HepG2 (cell line): ENCODE data around the gene LTK. TPM values are rescaled to one million over a fixed set of nuclear protein-coding genes. Genes with fewer than 3 reads are reported as not detected.
A peak's percentile ranks its signal among the peaks of the same experiment; 100 is the strongest.

ENCODE experiments used
- ATF6 ChIP-seq: sonication (generic); formaldehyde crosslinking; conservative IDR thresholded peaks from 2 replicates; pipeline ENCODE4 v1.4.0; 2020; ENCODE audit warnings: missing genetic modification reagents
- EP300 ChIP-seq, 3 experiments: sonication (generic) in 1 of 3; formaldehyde crosslinking in 1 of 3; IDR thresholded peaks; 2 replicates each; pipeline versions ENCODE4 v1.5.1 to v1.6.1; 2011 to 2020; ENCODE audit warnings: low read depth in 2 of 3, low read length in 2 of 3, borderline replicate concordance in 1 of 3, improper control_type of control experiment in 1 of 3, mild to moderate bottlenecking in 1 of 3, missing genetic modification reagents in 1 of 3, moderate library complexity in 1 of 3
- HMGXB3 ChIP-seq: sonication (generic); formaldehyde crosslinking; IDR thresholded peaks from 2 replicates; pipeline ENCODE4 v1.4.0; 2020; ENCODE audit warnings: missing genetic modification reagents, borderline replicate concordance
- MATR3 ChIP-seq: sonication (generic); formaldehyde crosslinking; IDR thresholded peaks from 2 replicates; pipeline ENCODE4 v1.4.0; 2020; ENCODE audit warnings: missing genetic modification reagents
- MIER2 ChIP-seq: IDR thresholded peaks from 2 replicates; pipeline ENCODE4 v1.6.1; 2016; ENCODE audit warnings: missing biosample characterization, missing genetic modification reagents
- NAIF1 ChIP-seq: sonication (generic); formaldehyde crosslinking; IDR thresholded peaks from 2 replicates; pipeline ENCODE4 v1.5.0; 2020; ENCODE audit warnings: mild to moderate bottlenecking, missing genetic modification reagents, borderline replicate concordance
- PAX8 ChIP-seq: sonication (generic); formaldehyde crosslinking; IDR thresholded peaks from 2 replicates; pipeline ENCODE4 v1.8.0; 2022; ENCODE audit warnings: mild to moderate bottlenecking, missing genetic modification reagents, borderline replicate concordance
- PCBP2 ChIP-seq: fragments of 200-400 bp; formaldehyde crosslinking; optimal IDR thresholded peaks from 2 replicates; pipeline ENCODE3; 2018; ENCODE audit warnings: low read length, low read depth; ENCODE audit not compliant: poor library complexity, severe bottlenecking
- RXRA ChIP-seq: sonication (generic); formaldehyde crosslinking; IDR thresholded peaks from 2 replicates; pipeline ENCODE4 v1.5.1; 2020; ENCODE audit warnings: missing genetic modification reagents
- ZBTB7A ChIP-seq: sonication (generic); formaldehyde crosslinking; IDR thresholded peaks from 2 replicates; pipeline ENCODE4 v1.8.0; 2022; ENCODE audit warnings: mild to moderate bottlenecking, missing genetic modification reagents
- ZBTB7B ChIP-seq: sonication (generic); formaldehyde crosslinking; IDR thresholded peaks from 2 replicates; pipeline ENCODE4 v1.4.0; 2020; ENCODE audit warnings: missing genetic modification reagents
- ZNF543 ChIP-seq: sonication (generic); formaldehyde crosslinking; IDR thresholded peaks from 2 replicates; pipeline ENCODE4 v1.4.0; 2020; ENCODE audit warnings: mild to moderate bottlenecking, missing genetic modification reagents
- ZNF562 ChIP-seq: sonication (generic); formaldehyde crosslinking; IDR thresholded peaks from 2 replicates; pipeline ENCODE4 v1.8.0; 2022; ENCODE audit warnings: missing genetic modification reagents, borderline replicate concordance
- ZNF569 ChIP-seq: sonication (generic); formaldehyde crosslinking; IDR thresholded peaks from 2 replicates; pipeline ENCODE4 v1.5.0; 2020; ENCODE audit warnings: mild to moderate bottlenecking, missing genetic modification reagents, moderate library complexity, borderline replicate concordance
- ZNF619 ChIP-seq: sonication (generic); formaldehyde crosslinking; IDR thresholded peaks from 2 replicates; pipeline ENCODE4 v1.4.0; 2020; ENCODE audit warnings: mild to moderate bottlenecking, missing genetic modification reagents
- ZNF703 ChIP-seq: sonication (generic); formaldehyde crosslinking; IDR thresholded peaks from 2 replicates; pipeline ENCODE4 v1.5.1; 2020; ENCODE audit warnings: missing genetic modification reagents, mild to moderate bottlenecking, moderate library complexity, borderline replicate concordance
- ZNF768 ChIP-seq: sonication (generic); formaldehyde crosslinking; IDR thresholded peaks from 2 replicates; pipeline ENCODE4 v1.4.0; 2020; ENCODE audit warnings: missing genetic modification reagents
- ZNF776 ChIP-seq: sonication (generic); formaldehyde crosslinking; IDR thresholded peaks from 2 replicates; pipeline ENCODE4 v1.4.0; 2020; ENCODE audit warnings: mild to moderate bottlenecking, missing genetic modification reagents
- ZNF788 ChIP-seq: sonication (generic); formaldehyde crosslinking; IDR thresholded peaks from 2 replicates; pipeline ENCODE4 v1.5.0; 2020; ENCODE audit warnings: mild to moderate bottlenecking, missing genetic modification reagents, borderline replicate concordance
- polyA plus RNA-seq, 8 experiments: library from polyadenylated mRNA; depleted of rRNA in 3 of 8; stranded (reverse) in 7 of 8; unstranded in 1 of 8; fragments of >200 nt; fragmentation: Illumina TruSeq in 4 of 8; extraction: Trizol in 4 of 8; gene quantifications; 2 replicates each; pipeline versions ENCODE4 v1.2.1 to v1.2.3, GENCODE V29; 2011 to 2016; ENCODE audit warnings: low read depth in 4 of 8, missing spikeins in 1 of 8, mixed read lengths in 1 of 8; ENCODE audit not compliant: insufficient read depth in 1 of 8
- total RNA-seq, 5 experiments: library from RNA; depleted of rRNA; stranded (reverse); fragments of >200 nt; fragmentation: Illumina TruSeq; extraction: Trizol; gene quantifications; 2 replicates each; pipeline ENCODE4 v1.2.3, GENCODE V29; 2016; ENCODE audit warnings: low read depth in 1 of 5
- TF ChIP-seq, protein P1 (sequence below): sonication (generic); formaldehyde crosslinking; conservative IDR thresholded peaks from 2 replicates; pipeline ENCODE4 v1.8.0; 2022; ENCODE audit warnings: missing genetic modification reagents
- TF ChIP-seq, protein P2 (sequence below): sonication (generic); formaldehyde crosslinking; IDR thresholded peaks from 2 replicates; pipeline ENCODE4 v1.8.0; 2022; ENCODE audit warnings: mild to moderate bottlenecking, missing genetic modification reagents; ENCODE audit not compliant: insufficient replicate concordance

Gene LTK
- total and polyA plus RNA-seq, 2 of the 13 experiments (the other 11 are each of a cell fraction or from before 2014, with no cell fraction given): 0.01 TPM; not detected in 1

DNA sequence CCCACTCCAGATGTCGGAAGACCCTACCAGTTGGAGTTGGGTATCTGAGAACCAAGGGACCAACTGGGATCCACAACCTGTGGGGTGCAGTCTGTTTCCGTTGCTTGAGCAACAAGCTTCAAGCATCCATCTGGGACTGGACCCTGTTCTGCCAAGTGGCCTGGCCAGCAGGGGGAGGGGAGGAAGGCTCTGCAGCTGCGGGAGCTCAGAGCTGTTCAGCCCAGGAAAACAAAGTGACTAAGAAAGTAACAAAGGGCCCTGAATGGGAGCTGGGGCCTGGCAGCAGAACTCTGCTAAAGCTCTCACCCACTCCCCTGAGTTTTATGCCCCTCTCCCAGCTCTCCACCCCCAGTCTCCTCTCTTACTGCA is 48.1 kb upstream of the LTK start (continued):
- 0 out of 2 replicates have a peak, but pooled peaks have one; percentile 47 for TF ChIP-seq ZBTB7B (CRISPR knock-in tag)
- TF ChIP-seq PAX8 (CRISPR knock-in tag): no peak
- no peak for TF ChIP-seq ZNF776 (CRISPR knock-in tag)
- no peak for TF ChIP-seq ZNF703 (CRISPR knock-in tag)
- no peak for TF ChIP-seq RXRA (CRISPR knock-in tag)
- TF ChIP-seq HMGXB3: no peak
- TF ChIP-seq ZNF788: peak; percentile 40; the same call in 1 of the 2 replicates
- TF ChIP-seq ATF6 (CRISPR knock-in tag): no peak
- no peak for TF ChIP-seq PCBP2
- TF ChIP-seq NAIF1 (CRISPR knock-in tag): no peak
- no peak for TF ChIP-seq MATR3 (CRISPR knock-in tag)
- no peak for TF ChIP-seq MIER2
- TF ChIP-seq ZNF569: no peak
- no peak for TF ChIP-seq ZNF543 (CRISPR knock-in tag)
- peak; percentile 24; the same call in 1 of the 2 replicates for TF ChIP-seq ZNF768
- TF ChIP-seq, protein P1, sequence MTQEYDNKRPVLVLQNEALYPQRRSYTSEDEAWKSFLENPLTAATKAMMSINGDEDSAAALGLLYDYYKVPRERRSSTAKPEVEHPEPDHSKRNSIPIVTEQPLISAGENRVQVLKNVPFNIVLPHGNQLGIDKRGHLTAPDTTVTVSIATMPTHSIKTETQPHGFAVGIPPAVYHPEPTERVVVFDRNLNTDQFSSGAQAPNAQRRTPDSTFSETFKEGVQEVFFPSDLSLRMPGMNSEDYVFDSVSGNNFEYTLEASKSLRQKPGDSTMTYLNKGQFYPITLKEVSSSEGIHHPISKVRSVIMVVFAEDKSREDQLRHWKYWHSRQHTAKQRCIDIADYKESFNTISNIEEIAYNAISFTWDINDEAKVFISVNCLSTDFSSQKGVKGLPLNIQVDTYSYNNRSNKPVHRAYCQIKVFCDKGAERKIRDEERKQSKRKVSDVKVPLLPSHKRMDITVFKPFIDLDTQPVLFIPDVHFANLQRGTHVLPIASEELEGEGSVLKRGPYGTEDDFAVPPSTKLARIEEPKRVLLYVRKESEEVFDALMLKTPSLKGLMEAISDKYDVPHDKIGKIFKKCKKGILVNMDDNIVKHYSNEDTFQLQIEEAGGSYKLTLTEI (CRISPR knock-in tag): no peak
- TF ChIP-seq ZBTB7A (CRISPR knock-in tag): no peak
- TF ChIP-seq ZNF562 (CRISPR knock-in tag): no peak
- no peak for TF ChIP-seq ZNF619 (CRISPR knock-in tag)
- no peak for TF ChIP-seq EP300 (IDR thresholded peaks at IDR 0.05; ENCODE audit: low read depth in 2 of 2, low read length in 2 of 2)
- TF ChIP-seq EP300 (CRISPR knock-in tag; IDR thresholded peaks at IDR 0.05; ENCODE audit: borderline replicate concordance): peak; percentile 29; the same call in 1 of the 2 replicates
- TF ChIP-seq, protein P2, sequence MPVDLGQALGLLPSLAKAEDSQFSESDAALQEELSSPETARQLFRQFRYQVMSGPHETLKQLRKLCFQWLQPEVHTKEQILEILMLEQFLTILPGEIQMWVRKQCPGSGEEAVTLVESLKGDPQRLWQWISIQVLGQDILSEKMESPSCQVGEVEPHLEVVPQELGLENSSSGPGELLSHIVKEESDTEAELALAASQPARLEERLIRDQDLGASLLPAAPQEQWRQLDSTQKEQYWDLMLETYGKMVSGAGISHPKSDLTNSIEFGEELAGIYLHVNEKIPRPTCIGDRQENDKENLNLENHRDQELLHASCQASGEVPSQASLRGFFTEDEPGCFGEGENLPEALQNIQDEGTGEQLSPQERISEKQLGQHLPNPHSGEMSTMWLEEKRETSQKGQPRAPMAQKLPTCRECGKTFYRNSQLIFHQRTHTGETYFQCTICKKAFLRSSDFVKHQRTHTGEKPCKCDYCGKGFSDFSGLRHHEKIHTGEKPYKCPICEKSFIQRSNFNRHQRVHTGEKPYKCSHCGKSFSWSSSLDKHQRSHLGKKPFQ (CRISPR knock-in tag): no peak
